CD14-positive monocyte (primary cell): Measurements from ENCODE around the gene C3orf18. TPM values are rescaled to one million over a fixed set of nuclear protein-coding genes. Genes with fewer than 3 reads are reported as not detected.

ENCODE experiments used
- DNase-seq, 3 donors: peaks; one replicate each; pipeline ENCODE4 v3.0.0-alpha.2; 2011 to 2022
- H2AFZ ChIP-seq: 2 replicates; pipeline ENCODE4 v1.6.0; 2012; ENCODE audit warnings: mild to moderate bottlenecking, low read depth, low read length, inconsistent platforms; ENCODE audit not compliant: insufficient read depth, poor library complexity, severe bottlenecking
- H3K27ac ChIP-seq, 2 donors: 1 replicate in 1 of 2; 2 replicates in 1 of 2; pipeline ENCODE4 v1.5.1; 2012 to 2013; ENCODE audit warnings: low read length in 2 of 2, control low read depth in 1 of 2, inconsistent platforms in 1 of 2, low read depth in 1 of 2, mild to moderate bottlenecking in 1 of 2
- H3K27me3 ChIP-seq, 2 donors: one replicate each; pipeline versions ENCODE4 v1.6.0 to v1.6.1; 2011 to 2013; ENCODE audit warnings: low read length in 2 of 2; ENCODE audit not compliant: control insufficient read depth in 2 of 2, insufficient read depth in 2 of 2
- H3K36me3 ChIP-seq, 2 donors: replicated peaks in 1 of 2; 1 replicate in 1 of 2; 2 replicates in 1 of 2; pipeline versions ENCODE4 v1.5.1 to v1.6.1; 2012 to 2013; ENCODE audit warnings: low read length in 2 of 2, control low read depth in 1 of 2, inconsistent platforms in 1 of 2, mild to moderate bottlenecking in 1 of 2; ENCODE audit not compliant: insufficient read depth in 2 of 2, control insufficient read depth in 1 of 2
- H3K4me1 ChIP-seq, 2 donors: 1 replicate in 1 of 2; 2 replicates in 1 of 2; pipeline versions ENCODE4 v1.5.1 to v1.6.1; 2012 to 2013; ENCODE audit warnings: low read length in 2 of 2, control low read depth in 1 of 2, inconsistent platforms in 1 of 2, mild to moderate bottlenecking in 1 of 2, moderate library complexity in 1 of 2; ENCODE audit not compliant: insufficient read depth in 2 of 2, control insufficient read depth in 1 of 2
- H3K4me2 ChIP-seq: replicated peaks from 2 replicates; pipeline ENCODE3; 2012; ENCODE audit warnings: low read length, moderate library complexity, mild to moderate bottlenecking; ENCODE audit not compliant: poor library complexity, severe bottlenecking; ENCODE audit errors: extremely low read depth
- H3K4me3 ChIP-seq, 3 experiments: fragments of 200-600 bp in 1 of 3; sonication (generic) in 1 of 3; replicated peaks in 1 of 3; 1 replicate in 2 of 3; 2 replicates in 1 of 3; pipeline ENCODE4 v1.5.1; 2011 to 2013; ENCODE audit warnings: low read length in 3 of 3, mild to moderate bottlenecking in 3 of 3, control low read depth in 2 of 3, low read depth in 2 of 3, inconsistent platforms in 1 of 3, moderate library complexity in 1 of 3
- H3K79me2 ChIP-seq: 2 replicates; pipeline ENCODE4 v1.6.0; 2012; ENCODE audit warnings: mild to moderate bottlenecking, control low read depth, inconsistent platforms, low read length, moderate library complexity; ENCODE audit not compliant: insufficient read depth
- H3K9ac ChIP-seq: 2 replicates; pipeline ENCODE4 v1.6.0; 2017; ENCODE audit warnings: low read length, mild to moderate bottlenecking; ENCODE audit not compliant: insufficient read depth, poor library complexity, severe bottlenecking
- H3K9me3 ChIP-seq, 2 donors: replicated peaks in 1 of 2; 1 replicate in 1 of 2; 2 replicates in 1 of 2; pipeline versions ENCODE4 v1.5.1 to v1.6.1; 2012 to 2013; ENCODE audit warnings: low read length in 2 of 2, control low read depth in 1 of 2; ENCODE audit not compliant: control insufficient read depth in 1 of 2, insufficient read depth in 1 of 2
- H4K20me1 ChIP-seq: 2 replicates; pipeline ENCODE4 v1.6.0; 2012; ENCODE audit warnings: mild to moderate bottlenecking, low read length, control low read depth, moderate library complexity; ENCODE audit not compliant: insufficient read depth
- H3K27ac Mint-ChIP-seq, 7 donors: one replicate each; pipeline ENCODE4 v1.8.0; 2020; ENCODE audit warnings: mild to moderate bottlenecking in 7 of 7, mixed read lengths in 7 of 7, moderate library complexity in 6 of 7, inconsistent platforms in 2 of 7
- H3K27me3 Mint-ChIP-seq, 3 donors: one replicate each; pipeline ENCODE4 v1.8.0; 2021 to 2022; ENCODE audit warnings: low read depth in 3 of 3, mild to moderate bottlenecking in 3 of 3, mixed read lengths in 3 of 3, moderate library complexity in 3 of 3, inconsistent platforms in 1 of 3
- H3K36me3 Mint-ChIP-seq, 2 donors: one replicate each; pipeline ENCODE4 v1.8.0; 2020; ENCODE audit warnings: mixed read lengths in 2 of 2, inconsistent platforms in 1 of 2, mild to moderate bottlenecking in 1 of 2
- H3K4me1 Mint-ChIP-seq: one replicate; pipeline ENCODE4 v1.8.0; 2020; ENCODE audit warnings: mild to moderate bottlenecking, mixed read lengths
- H3K4me3 Mint-ChIP-seq, 2 donors: one replicate each; pipeline ENCODE4 v1.8.0; 2020; ENCODE audit warnings: mild to moderate bottlenecking in 2 of 2, mixed read lengths in 2 of 2, moderate library complexity in 1 of 2
- H3K9me3 Mint-ChIP-seq, 7 donors: one replicate each; pipeline ENCODE4 v1.8.0; 2020 to 2022; ENCODE audit warnings: mixed read lengths in 7 of 7, mild to moderate bottlenecking in 6 of 7, moderate library complexity in 6 of 7, inconsistent platforms in 2 of 7
- CTCF ChIP-seq: fragments of 200-600 bp; IDR thresholded peaks from one replicate; pipeline ENCODE4 v1.8.0; 2022; ENCODE audit warnings: antibody characterized with exemption, mild to moderate bottlenecking
- WGBS: methylation state at CpG from one replicate; pipeline ENCODE4 v1.1.5; 2013; ENCODE audit warnings: missing lambda C conversion rate; ENCODE audit not compliant: insufficient coverage; 5-methylcytosine and 5-hydroxymethylcytosine counted together
- intact Hi-C, 2 donors: fragments of 100-400 bp; cut with micrococcal nuclease; formaldehyde crosslinking; loops; one replicate each; pipeline versions ENCODE4 v1.15.0 to v1.15.1; 2023
- polyA plus RNA-seq, 3 donors: library from polyadenylated mRNA; depleted of rRNA in 1 of 3; unstranded in 2 of 3; stranded (reverse) in 1 of 3; fragments of 300-500 nt in 2 of 3; fragments of >200 nt in 1 of 3; fragmentation: Illumina TruSeq in 2 of 3; gene quantifications; 1 replicate in 2 of 3; 2 replicates in 1 of 3; pipeline ENCODE4 v1.2.3, GENCODE V29; 2012 to 2021

Gene C3orf18
- polyA plus RNA-seq, 3 donors, result 0.18 to 1.5 (median 0.76) TPM

GRCh38 chr3:50533316-50533715 is 34.2 kb downstream of the C3orf18 start:
- DNase-seq, result no peak
- no peak overlapping the region for H3K27ac ChIP-seq
- intact Hi-C loops, result no loop called here
- Mint-ChIP-seq H3K4me3 (no peak overlapping the region), H3K9me3 (peaks cover 0 to 2% (median 0%) of the 10 kb centered on the region in 7 donors), H3K4me1 (no peaks in the 10 kb centered on the region), H3K36me3 (no peaks in the 10 kb centered on the region), H3K27ac (no peak overlapping the region), H3K27me3 (peaks cover 20 to 42% (median 38%) of the 10 kb centered on the region in 3 donors)
- no peaks in the 10 kb centered on the region for H3K36me3 ChIP-seq
- 86% methylated on average over 4 of the region's 13 CpGs for WGBS
- no peaks in the 10 kb centered on the region for H3K9me3 ChIP-seq
- no peak overlapping the region for H3K9ac ChIP-seq
- peaks cover 0 to 26% of the 10 kb centered on the region in 2 donors for H3K27me3 ChIP-seq
- no peak overlapping the region for H2AFZ ChIP-seq
- no peaks in the 10 kb centered on the region for H3K4me1 ChIP-seq
- no peaks in the 10 kb centered on the region for H3K79me2 ChIP-seq
- no peak for TF ChIP-seq CTCF
- H3K4me2 ChIP-seq, result no peak overlapping the region
- H4K20me1 ChIP-seq, result no peaks in the 10 kb centered on the region
- no peak overlapping the region for H3K4me3 ChIP-seq

GRCh38 chr3:50532062-50532705 is 35.4 kb downstream of the C3orf18 start:
- no peak overlapping the region for H3K4me3 ChIP-seq
- no peaks in the 10 kb centered on the region for H4K20me1 ChIP-seq
- intact Hi-C loops, result no loop called here
- no peaks in the 10 kb centered on the region for H3K36me3 ChIP-seq
- no peak overlapping the region for H3K4me2 ChIP-seq
- Mint-ChIP-seq H3K4me3 (peak overlapping the region in 1 of 2 donors; percentile 11), H3K27ac (no peak overlapping the region), H3K9me3 (peaks cover 0 to 2% (median 0%) of the 10 kb centered on the region in 7 donors), H3K4me1 (no peaks in the 10 kb centered on the region), H3K36me3 (no peaks in the 10 kb centered on the region), H3K27me3 (peaks cover 25 to 42% (median 37%) of the 10 kb centered on the region in 3 donors)
- H3K9me3 ChIP-seq, result no peaks in the 10 kb centered on the region
- DNase-seq, result no peak
- H3K27ac ChIP-seq, result no peak overlapping the region
- WGBS, result 94% methylated on average over 7 of the region's 9 CpGs
- H3K79me2 ChIP-seq, result no peaks in the 10 kb centered on the region
- TF ChIP-seq CTCF, result no peak
- H3K27me3 ChIP-seq, result peaks cover 0 to 26% of the 10 kb centered on the region in 2 donors
- H3K9ac ChIP-seq, result no peak overlapping the region
- H3K4me1 ChIP-seq, result no peaks in the 10 kb centered on the region
- H2AFZ ChIP-seq, result no peak overlapping the region
